ENCODE results near the gene MAPK13. TPM values are rescaled to one million over a fixed set of nuclear protein-coding genes. Genes with fewer than 3 reads are reported as not detected.

The MAPK13 gene
- total RNA-seq, 3 donors from 2014 or later: 33.8 to 61.0 (median 48.4) TPM

GRCh38 chr6:36180126-36180525 is 49.8 kb downstream of the MAPK13 start:
- Mint-ChIP-seq H3K36me3 (ENCODE audit: insufficient read depth) (peaks cover 24% of the 10 kb centered on the region), H3K27me3 (ENCODE audit: low read depth) (no peaks in the 10 kb centered on the region), H3K9me3 (peaks cover 13% of the 10 kb centered on the region), H3K4me3 (no peak overlapping the region), H3K4me1 (ENCODE audit: low read depth) (no peaks in the 10 kb centered on the region)
- ATAC-seq: no peak
- DNase-seq: no peak

- Mint-ChIP-seq H3K9me3 (no peaks in the 10 kb centered on the region), H3K36me3 (ENCODE audit: insufficient read depth) (peaks cover 7% of the 10 kb centered on the region), H3K4me3 (no peak overlapping the region), H3K4me1 (ENCODE audit: low read depth) (no peaks in the 10 kb centered on the region), H3K27me3 (ENCODE audit: low read depth) (no peaks in the 10 kb centered on the region)
- no peak for DNase-seq
- ATAC-seq: no peak
Measured at GRCh38 chr6:36184311-36184710, 54.0 kb downstream of the MAPK13 start.

- Mint-ChIP-seq H3K4me3 (no peak overlapping the region), H3K36me3 (ENCODE audit: insufficient read depth) (peaks cover 4% of the 10 kb centered on the region), H3K9me3 (no peaks in the 10 kb centered on the region), H3K4me1 (ENCODE audit: low read depth) (no peaks in the 10 kb centered on the region), H3K27me3 (ENCODE audit: low read depth) (no peaks in the 10 kb centered on the region)
- ATAC-seq (no peak), DNase-seq (no peak)
Measured at GRCh38 chr6:36186199-36186598, 55.9 kb downstream of the MAPK13 start.

- ATAC-seq (no peak), DNase-seq (no peak)
- H3K4me1 Mint-ChIP-seq (ENCODE audit: low read depth): no peaks in the 10 kb centered on the region
- H3K4me3 Mint-ChIP-seq: no peak overlapping the region
- H3K9me3 Mint-ChIP-seq: no peaks in the 10 kb centered on the region
- peaks cover 4% of the 10 kb centered on the region for H3K36me3 Mint-ChIP-seq (ENCODE audit: insufficient read depth)
- H3K27me3 Mint-ChIP-seq (ENCODE audit: low read depth): no peaks in the 10 kb centered on the region
Measured at GRCh38 chr6:36187446-36187845, 57.1 kb downstream of the MAPK13 start.

Other genes starting within 250 kb of the MAPK13 start
- gene SRPK1, start 209.4 kb upstream of the MAPK13 start, total RNA-seq: 10 to 100 TPM; 91.3 to 97.8 (median 92.2) TPM
- not detected for gene SLC26A8, start 105.9 kb upstream of the MAPK13 start, total RNA-seq
- gene MAPK14, start 102.7 kb upstream of the MAPK13 start, total RNA-seq: 10 to 100 TPM; 35.7 to 40.9 (median 38.7) TPM
- gene BRPF3, start 66.2 kb downstream of the MAPK13 start, total RNA-seq: 10 to 100 TPM; 22.7 to 27.8 (median 26.0) TPM
- under 1 TPM in 1 of 3 donors, not detected in 2; 0.13 TPM for gene PNPLA1, start 139.5 kb downstream of the MAPK13 start, total RNA-seq
- gene BNIP5, start 206.4 kb downstream of the MAPK13 start, total RNA-seq: not detected